CD4-positive, alpha-beta T cell (primary cell): ENCODE data around the gene PIP5K1C. TPM values are rescaled to one million over a fixed set of nuclear protein-coding genes. Genes with fewer than 3 reads are reported as not detected.

Experiments used
- ATAC-seq: fragments of 200-7000 bp; cut with Tn5 transposase; one replicate; pipeline ENCODE4 v1.10.0; 2022; ENCODE audit warnings: mild to moderate bottlenecking; ENCODE audit not compliant: poor library complexity
- CTCF ChIA-PET: fragments of 350-600 bp; sonication (Branson Sonifier 250); formaldehyde crosslinking; loops from one replicate; lab custom pipeline; 2021; ENCODE audit warnings: antibody characterized with exemption, inconsistent platforms; lab: Charles Lee
- POLR2A ChIA-PET: fragments of 350-600 bp; sonication (Branson Sonifier 250); formaldehyde crosslinking; loops from one replicate; lab custom pipeline; 2021; ENCODE audit warnings: antibody characterized with exemption, inconsistent platforms; lab: Charles Lee
- DNase-seq, 14 experiments: peaks; one replicate each; pipeline ENCODE4 v3.0.0-alpha.2; 2013 to 2020; ENCODE audit warnings: mixed read lengths in 2 of 14
- H3K27ac ChIP-seq, 2 donors: one replicate each; pipeline versions ENCODE4 v1.5.1 to v1.7.0; 2013; ENCODE audit warnings: low read length in 2 of 2, low read depth in 1 of 2, mild to moderate bottlenecking in 1 of 2
- H3K27me3 ChIP-seq, 2 experiments: 1 replicate in 1 of 2; 2 replicates in 1 of 2; pipeline versions ENCODE4 v1.6.1 to v1.7.0; 2013; ENCODE audit warnings: low read length in 2 of 2, control low read depth in 1 of 2, mild to moderate bottlenecking in 1 of 2, moderate library complexity in 1 of 2; ENCODE audit not compliant: insufficient read depth in 2 of 2, control insufficient read depth in 1 of 2
- H3K36me3 ChIP-seq: one replicate; pipeline ENCODE4 v1.6.1; 2013; ENCODE audit warnings: low read length, control low read depth; ENCODE audit not compliant: insufficient read depth
- H3K4me1 ChIP-seq: one replicate; pipeline ENCODE4 v1.6.1; 2013; ENCODE audit warnings: low read length, control low read depth; ENCODE audit not compliant: insufficient read depth
- H3K4me3 ChIP-seq: one replicate; pipeline ENCODE4 v1.5.1; 2013; ENCODE audit warnings: mild to moderate bottlenecking, low read length, moderate library complexity
- H3K9me3 ChIP-seq, 2 experiments: 1 replicate in 1 of 2; 2 replicates in 1 of 2; pipeline versions ENCODE4 v1.6.1 to v1.7.0; 2013; ENCODE audit warnings: low read length in 2 of 2, mild to moderate bottlenecking in 2 of 2, control low read depth in 1 of 2, moderate library complexity in 1 of 2; ENCODE audit not compliant: control insufficient read depth in 1 of 2, insufficient read depth in 1 of 2
- H3K27ac Mint-ChIP-seq: one replicate; pipeline ENCODE4 v1.8.0; 2020; ENCODE audit warnings: mixed read lengths
- H3K27me3 Mint-ChIP-seq: one replicate; pipeline ENCODE4 v1.8.0; 2021; ENCODE audit warnings: mixed read lengths
- H3K36me3 Mint-ChIP-seq: one replicate; pipeline ENCODE4 v1.8.0; 2021; ENCODE audit warnings: low read depth, mixed read lengths
- H3K4me1 Mint-ChIP-seq: one replicate; pipeline ENCODE4 v1.8.0; 2021; ENCODE audit warnings: low read depth, mixed read lengths
- H3K4me3 Mint-ChIP-seq: one replicate; pipeline ENCODE4 v1.8.0; 2020; ENCODE audit warnings: mild to moderate bottlenecking, mixed read lengths
- H3K9me3 Mint-ChIP-seq: one replicate; pipeline ENCODE4 v1.8.0; 2020; ENCODE audit warnings: mixed read lengths
- intact Hi-C, 2 experiments: fragments of 100-400 bp; cut with DNase I in 1 of 2; cut with micrococcal nuclease in 1 of 2; formaldehyde crosslinking; loops; one replicate each; pipeline versions ENCODE4 v1.15.1 to v1.9.0; 2023 to 2025; cut with DNase I, micrococcal nuclease
- total RNA-seq, 174 experiments: library from RNA in 2 of 174; stranded (reverse) in 2 of 174; gene quantifications; one replicate each; pipeline ENCODE4 v1.2.3 and lab custom pipeline; 2021 to 2026
- TF ChIP-seq, protein P1 (sequence below): fragments of 200-600 bp; IDR thresholded peaks from one replicate; pipeline ENCODE4 v1.8.0; 2022; ENCODE audit warnings: antibody characterized with exemption, mild to moderate bottlenecking

Gene PIP5K1C
- total RNA-seq, 2 experiments from 2014 or later: 14.7 to 15.5 TPM

DNA sequence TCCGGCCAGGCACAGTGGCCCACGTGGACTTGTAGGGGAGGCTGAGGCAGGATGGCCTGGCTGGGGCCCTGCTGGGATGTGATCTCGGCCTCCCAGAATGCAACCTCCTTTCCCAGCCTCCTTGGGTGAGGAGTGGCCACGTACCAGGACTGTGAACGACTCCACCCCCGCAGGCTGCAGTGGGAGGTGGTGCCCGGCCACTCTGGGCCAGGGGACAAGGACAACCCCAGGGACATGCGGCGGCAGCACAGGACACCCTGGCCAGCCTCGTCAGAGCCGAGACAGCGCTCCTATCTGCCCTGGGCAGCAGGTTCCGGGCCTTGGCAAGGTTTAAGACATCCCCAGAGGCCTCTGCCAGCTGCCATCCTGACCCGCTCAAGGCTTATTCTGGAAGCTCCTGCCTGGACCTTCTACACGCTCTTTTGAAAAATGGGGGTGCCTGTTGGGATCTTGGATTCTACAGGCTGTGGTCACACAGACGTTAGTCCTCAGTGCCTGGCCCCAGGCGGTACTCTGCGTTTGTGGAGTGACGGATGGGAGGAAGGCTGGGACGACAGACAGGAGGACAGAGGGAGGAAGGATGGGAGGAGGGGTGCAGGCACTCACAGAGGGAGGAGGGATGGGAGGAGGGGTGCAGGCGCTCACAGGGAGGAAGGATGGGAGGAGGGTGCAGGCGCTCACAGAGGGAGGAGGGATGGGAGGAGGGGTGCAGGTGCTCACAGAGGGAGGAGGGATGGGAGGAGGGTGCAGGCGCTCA, 53.8 kb downstream of the PIP5K1C start:
- no peak overlapping the region for H3K4me3 ChIP-seq
- intact Hi-C loops: no loop called here
- Mint-ChIP-seq H3K27ac (no peak overlapping the region), H3K4me3 (no peak overlapping the region), H3K36me3 (peaks cover 7% of the 10 kb centered on the region), H3K27me3 (no peaks in the 10 kb centered on the region), H3K9me3 (no peaks in the 10 kb centered on the region), H3K4me1 (no peaks in the 10 kb centered on the region)
- TF ChIP-seq, protein P1, sequence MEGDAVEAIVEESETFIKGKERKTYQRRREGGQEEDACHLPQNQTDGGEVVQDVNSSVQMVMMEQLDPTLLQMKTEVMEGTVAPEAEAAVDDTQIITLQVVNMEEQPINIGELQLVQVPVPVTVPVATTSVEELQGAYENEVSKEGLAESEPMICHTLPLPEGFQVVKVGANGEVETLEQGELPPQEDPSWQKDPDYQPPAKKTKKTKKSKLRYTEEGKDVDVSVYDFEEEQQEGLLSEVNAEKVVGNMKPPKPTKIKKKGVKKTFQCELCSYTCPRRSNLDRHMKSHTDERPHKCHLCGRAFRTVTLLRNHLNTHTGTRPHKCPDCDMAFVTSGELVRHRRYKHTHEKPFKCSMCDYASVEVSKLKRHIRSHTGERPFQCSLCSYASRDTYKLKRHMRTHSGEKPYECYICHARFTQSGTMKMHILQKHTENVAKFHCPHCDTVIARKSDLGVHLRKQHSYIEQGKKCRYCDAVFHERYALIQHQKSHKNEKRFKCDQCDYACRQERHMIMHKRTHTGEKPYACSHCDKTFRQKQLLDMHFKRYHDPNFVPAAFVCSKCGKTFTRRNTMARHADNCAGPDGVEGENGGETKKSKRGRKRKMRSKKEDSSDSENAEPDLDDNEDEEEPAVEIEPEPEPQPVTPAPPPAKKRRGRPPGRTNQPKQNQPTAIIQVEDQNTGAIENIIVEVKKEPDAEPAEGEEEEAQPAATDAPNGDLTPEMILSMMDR: no peak
- H3K4me1 ChIP-seq: no peaks in the 10 kb centered on the region
- CTCF ChIA-PET: no interaction called here
- peaks cover 34% of the 10 kb centered on the region for H3K36me3 ChIP-seq
- ATAC-seq (no peak), DNase-seq (no peak)
- H3K27ac ChIP-seq: no peak overlapping the region
- POLR2A ChIA-PET: no interaction called here
- H3K27me3 ChIP-seq: no peaks in the 10 kb centered on the region
- H3K9me3 ChIP-seq: no peaks in the 10 kb centered on the region

DNA sequence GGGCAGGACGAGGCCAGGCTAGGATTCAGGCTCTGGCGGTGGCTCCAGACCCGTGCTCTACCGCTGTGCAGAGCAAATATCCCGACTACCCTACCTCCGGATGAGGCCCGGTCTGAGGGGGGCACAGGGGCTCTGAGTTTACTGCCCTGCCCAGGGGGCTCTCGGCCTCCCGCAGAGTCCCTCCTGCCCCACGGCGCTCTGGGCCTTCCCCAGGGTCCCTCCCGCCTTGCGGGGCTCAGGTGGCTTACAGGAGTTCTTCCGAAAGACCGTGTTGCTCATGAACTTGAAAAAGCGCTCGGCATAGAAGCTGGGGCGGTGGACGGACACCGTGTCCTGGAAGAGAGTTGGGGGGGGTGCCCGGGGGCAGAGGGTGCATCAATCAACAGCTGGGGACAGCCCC, 54.5 kb downstream of the PIP5K1C start:
- Histone ChIP-seq H3K4me1 (no peaks in the 10 kb centered on the region), H3K36me3 (peaks cover 33% of the 10 kb centered on the region), H3K4me3 (no peak overlapping the region), H3K27ac (no peak overlapping the region), H3K27me3 (no peaks in the 10 kb centered on the region), H3K9me3 (no peaks in the 10 kb centered on the region)
- DNase-seq: no peak
- Mint-ChIP-seq H3K27ac (no peak overlapping the region), H3K36me3 (peaks cover 7% of the 10 kb centered on the region), H3K9me3 (no peaks in the 10 kb centered on the region), H3K27me3 (no peaks in the 10 kb centered on the region), H3K4me1 (no peaks in the 10 kb centered on the region), H3K4me3 (no peak overlapping the region)
- intact Hi-C loops: no loop called here
- TF ChIP-seq, protein P1: no peak
- POLR2A ChIA-PET: no interaction called here
- CTCF ChIA-PET: no interaction called here
- no peak for ATAC-seq

DNA sequence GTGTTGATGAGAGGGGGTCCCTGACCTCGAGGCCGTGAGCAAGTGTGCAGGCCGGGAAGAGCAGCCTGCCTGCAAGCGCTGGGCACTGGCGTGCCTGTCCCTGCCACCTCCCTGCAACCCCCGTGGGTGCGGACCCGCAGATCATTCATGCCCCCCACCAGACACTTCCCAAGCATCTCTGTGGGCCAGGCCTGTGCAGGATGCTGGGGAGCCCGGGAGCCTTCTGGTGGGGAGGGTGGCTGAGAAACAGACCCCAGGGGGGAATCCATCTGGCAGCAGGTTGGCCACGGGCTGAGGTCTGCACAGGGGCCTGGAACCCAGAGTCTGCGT, 55.2 kb downstream of the PIP5K1C start:
- Histone ChIP-seq H3K36me3 (peaks cover 27% of the 10 kb centered on the region), H3K27me3 (no peaks in the 10 kb centered on the region), H3K4me1 (no peaks in the 10 kb centered on the region), H3K9me3 (no peaks in the 10 kb centered on the region), H3K27ac (no peak overlapping the region), H3K4me3 (no peak overlapping the region)
- Mint-ChIP-seq H3K36me3 (peaks cover 9% of the 10 kb centered on the region), H3K4me1 (no peaks in the 10 kb centered on the region), H3K27me3 (no peaks in the 10 kb centered on the region), H3K27ac (no peak overlapping the region), H3K4me3 (no peak overlapping the region), H3K9me3 (no peaks in the 10 kb centered on the region)
- TF ChIP-seq, protein P1: no peak
- intact Hi-C loops: no loop called here
- ATAC-seq (no peak), DNase-seq (no peak)
- POLR2A ChIA-PET: no interaction called here
- CTCF ChIA-PET: no interaction called here
